Kidney capillary endothelial cell (primary cell): ENCODE measurements around the gene GRID1.

Source experiments
- DNase-seq: peaks from one replicate; pipeline ENCODE4 v3.0.0-alpha.2; 2018; ENCODE audit warnings: low spot score

Gene GRID1

GRCh38 chr10:86060386-86061277, 306.0 kb downstream of the GRID1 start:
- no peak for DNase-seq

GRCh38 chr10:86059892-86060291, 306.7 kb downstream of the GRID1 start:
- DNase-seq = no peak

- no peak for DNase-seq
These were observed 307.6 kb downstream of the GRID1 start for GRCh38 chr10:86058964-86059363.

DNA sequence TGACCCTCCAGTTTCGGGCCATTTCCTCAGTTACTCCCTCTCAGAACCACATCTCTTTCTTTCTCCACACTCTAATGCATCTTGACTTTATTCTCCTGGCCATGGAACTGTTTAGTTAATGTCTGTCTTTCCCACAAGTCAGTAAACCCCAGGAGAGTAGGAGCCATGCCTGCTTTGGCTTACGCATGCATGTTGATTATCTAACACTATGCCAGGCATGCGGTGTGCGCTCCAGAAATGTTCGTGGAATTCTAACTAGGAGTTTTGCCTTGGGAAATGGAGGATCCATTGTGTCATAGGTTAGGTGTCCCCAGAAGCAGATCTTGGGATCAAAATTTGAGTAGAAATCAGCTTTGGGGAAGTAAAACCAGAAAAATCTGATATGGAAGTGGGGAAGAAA, 308.9 kb downstream of the GRID1 start:
- no peak for DNase-seq

DNA sequence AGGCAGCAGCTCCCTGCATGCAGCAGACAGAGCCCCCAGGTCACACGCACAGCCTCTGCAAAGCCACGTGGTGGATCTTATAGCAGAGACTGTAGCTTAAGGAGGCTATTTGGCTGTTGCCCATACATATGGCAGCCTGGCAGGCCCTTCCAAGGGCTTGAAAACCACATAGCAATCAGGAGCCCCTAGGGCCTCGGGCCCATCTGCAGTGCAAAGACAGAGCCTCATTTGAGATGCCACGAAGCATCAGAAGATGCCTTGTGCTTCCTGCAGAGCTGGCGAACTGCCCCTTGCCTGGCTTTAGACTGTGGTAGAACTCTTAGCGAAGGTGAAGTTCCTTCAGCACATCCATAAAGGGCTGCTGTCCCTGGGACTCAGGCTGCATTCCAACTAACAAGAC, 309.9 kb downstream of the GRID1 start:
- no peak for DNase-seq

GRCh38 chr10:86055928-86056327, 310.7 kb downstream of the GRID1 start:
- DNase-seq = no peak

DNA sequence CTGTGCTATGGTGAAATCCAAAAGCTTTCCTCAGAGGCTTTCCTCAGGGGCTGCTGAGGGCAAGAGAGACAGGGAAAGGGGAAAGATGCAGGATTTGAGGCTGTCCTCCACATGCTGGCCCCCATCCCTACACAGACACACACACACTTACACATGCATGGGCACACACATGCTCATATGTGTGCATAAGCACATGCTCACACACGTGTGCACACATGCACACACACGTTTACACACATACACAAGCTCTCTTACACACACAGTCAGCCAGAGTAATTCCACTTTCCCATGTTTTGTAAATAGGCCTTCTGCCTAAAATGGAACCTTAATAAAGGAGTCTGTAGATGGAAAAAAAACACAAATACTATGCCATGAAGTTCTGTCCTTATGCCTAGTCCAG, 312.9 kb downstream of the GRID1 start:
- no peak for DNase-seq

DNA sequence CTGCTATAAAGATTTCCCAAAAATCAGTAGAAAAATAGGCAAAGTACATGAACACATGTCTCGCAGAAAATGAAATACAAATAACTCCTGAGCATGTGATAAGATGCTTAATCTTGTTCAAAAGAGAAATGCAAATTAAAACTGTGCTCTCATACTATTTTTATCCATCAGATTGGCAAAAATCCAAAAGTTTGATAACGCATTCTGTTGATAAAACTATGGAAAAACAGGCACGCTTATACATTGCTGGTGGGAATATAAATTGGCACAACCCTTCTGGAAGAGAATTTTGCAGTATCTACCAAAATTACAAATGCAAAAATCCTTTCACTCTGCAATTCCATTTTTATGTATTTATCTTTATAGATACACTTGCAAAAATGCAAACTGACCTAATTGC, 315.0 kb downstream of the GRID1 start:
- no peak for DNase-seq

- no peak for DNase-seq
These were observed 317.2 kb downstream of the GRID1 start for GRCh38 chr10:86049442-86049841.

- no peak for DNase-seq
These were observed 317.6 kb downstream of the GRID1 start for GRCh38 chr10:86048973-86049372.

- DNase-seq = no peak
These were observed 318.0 kb downstream of the GRID1 start for GRCh38 chr10:86048571-86048970.

DNA sequence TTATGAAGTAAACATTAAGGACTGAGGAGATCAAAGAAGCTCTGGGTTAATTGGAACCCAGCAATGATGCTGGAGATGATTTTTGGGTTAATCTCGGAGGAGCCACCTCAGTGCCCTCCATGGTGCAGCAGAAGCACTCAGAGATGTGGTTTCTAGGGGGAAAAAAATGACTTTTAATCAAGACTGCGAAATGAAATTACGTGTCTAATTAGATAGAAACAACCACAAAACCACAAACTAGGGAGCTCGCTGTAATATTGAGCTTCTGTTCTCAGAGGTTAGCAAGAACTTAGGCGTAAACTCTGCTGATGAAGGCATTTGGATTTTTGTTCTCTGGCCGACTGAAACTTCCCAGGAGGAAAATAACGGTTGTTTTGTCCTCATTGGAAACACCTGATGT, 319.0 kb downstream of the GRID1 start:
- no peak for DNase-seq

GRCh38 chr10:86046845-86047460, 319.6 kb downstream of the GRID1 start:
- DNase-seq = no peak

DNA sequence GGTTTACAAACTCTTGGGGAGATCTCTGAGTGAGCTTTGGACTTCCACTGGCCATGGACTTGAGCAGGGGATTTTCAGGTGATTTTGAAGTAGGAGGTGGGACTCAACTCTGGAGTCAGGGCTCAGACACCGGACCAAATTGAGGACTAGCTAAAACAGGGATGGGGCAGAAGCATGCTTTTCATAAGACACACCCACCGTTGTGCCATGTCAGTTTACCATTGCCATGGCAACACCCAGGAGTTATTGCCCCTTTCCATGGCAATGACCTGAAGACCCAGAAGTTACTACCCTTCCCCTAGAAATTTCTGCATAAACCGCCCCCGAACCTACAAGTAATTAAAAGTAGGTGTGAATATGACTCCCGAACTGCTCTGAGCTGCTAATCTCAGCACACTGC, 320.7 kb downstream of the GRID1 start:
- DNase-seq = no peak

DNA sequence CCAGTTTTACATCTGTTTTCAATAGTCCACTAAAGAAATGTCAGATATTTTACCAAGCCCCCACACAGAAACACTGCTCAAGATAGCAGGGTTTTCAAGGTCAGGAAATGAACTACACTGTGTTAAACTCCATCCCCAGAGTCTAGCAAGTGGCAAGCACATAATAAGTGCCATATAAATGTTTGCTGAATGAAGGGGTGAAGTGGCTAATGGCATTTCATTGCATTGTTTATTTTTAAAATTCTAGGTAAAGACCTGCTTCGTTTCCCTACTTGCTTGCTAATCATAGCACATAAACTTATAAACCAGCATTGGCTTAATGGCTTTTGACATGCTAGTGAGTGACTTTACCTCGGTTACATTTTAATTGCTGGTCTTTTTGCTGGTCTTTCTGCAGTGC, 322.6 kb downstream of the GRID1 start:
- DNase-seq = no peak

- no peak for DNase-seq
These were observed 323.4 kb downstream of the GRID1 start for GRCh38 chr10:86043236-86043635.

GRCh38 chr10:86042161-86042560, 324.4 kb downstream of the GRID1 start:
- DNase-seq = no peak

DNA sequence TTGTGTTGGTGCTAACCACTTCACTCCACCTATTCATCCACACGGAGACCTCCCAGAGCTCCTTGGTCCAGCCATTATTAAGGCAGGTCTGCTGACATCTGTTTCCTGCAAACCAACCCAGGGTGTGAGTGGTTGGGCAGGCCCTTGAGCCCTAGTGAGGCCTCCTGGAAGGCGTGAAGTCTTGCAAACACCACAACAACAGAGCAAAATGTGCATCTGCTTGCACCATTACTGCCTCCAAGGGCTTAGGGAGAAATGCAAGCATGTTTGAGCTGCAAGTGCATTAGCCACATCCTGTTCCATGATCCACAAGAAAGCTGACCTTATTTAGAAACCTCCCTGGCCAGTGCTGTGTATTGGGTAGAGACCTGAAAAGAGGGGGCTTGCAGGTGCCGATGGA, 325.5 kb downstream of the GRID1 start:
- no peak for DNase-seq

DNA sequence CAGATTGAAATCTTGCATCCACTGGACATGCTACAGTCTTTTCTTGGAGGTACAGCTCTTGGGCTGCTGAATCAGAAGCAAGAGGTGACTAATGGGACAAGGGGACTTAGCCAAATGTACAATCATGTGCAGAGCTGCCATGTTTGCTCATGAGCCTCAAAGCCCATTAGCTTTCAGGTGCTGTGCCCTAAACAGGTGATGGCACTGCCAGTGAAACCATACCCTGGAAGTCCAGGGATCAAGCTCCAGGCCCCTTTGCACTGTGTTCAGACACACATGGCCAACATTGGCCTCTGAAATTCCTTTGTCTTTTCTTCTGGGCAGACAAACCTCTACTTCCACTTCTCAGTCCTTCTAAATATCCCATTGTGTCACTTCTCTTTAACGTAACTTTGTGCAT, 328.2 kb downstream of the GRID1 start:
- DNase-seq = no peak

GRCh38 chr10:86037096-86037495, 329.5 kb downstream of the GRID1 start:
- no peak for DNase-seq

GRCh38 chr10:86036544-86036831, 330.1 kb downstream of the GRID1 start:
- DNase-seq = no peak

DNA sequence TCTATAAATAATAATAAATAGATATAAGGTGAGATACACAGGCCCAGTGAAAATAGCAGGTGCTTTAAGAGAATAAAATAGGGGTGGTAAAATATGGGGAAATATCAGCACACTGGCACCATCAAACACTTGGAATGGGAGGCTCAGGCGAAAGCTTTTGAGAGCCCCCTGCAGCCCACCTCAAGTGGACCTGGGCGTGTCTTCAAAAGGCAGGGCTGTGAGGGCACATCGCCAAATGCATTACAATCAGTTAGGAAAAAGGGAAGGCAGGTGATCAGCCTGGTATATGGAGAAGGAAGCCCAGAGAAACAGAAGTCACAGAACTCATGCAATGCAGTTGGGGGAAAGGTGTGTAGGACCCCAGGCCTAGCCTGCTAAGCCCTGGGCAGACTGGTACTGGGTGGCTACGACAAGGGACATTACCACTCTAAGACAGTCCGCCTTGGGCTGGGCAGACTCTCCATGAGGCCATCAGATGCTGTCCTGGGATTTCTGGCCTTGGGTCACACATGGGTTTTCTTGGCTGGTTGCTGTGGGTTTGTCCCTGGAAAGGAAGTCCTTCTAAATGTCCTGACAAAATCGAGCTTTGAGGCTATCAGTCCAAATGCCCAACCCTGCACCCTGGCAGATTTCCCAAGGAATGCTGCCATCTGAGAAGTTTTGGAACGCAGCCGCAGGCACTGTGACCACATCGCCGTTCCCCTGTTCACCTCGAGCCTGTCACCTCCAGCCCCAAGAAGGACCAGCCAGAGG, 330.6 kb downstream of the GRID1 start:
- no peak for DNase-seq

DNA sequence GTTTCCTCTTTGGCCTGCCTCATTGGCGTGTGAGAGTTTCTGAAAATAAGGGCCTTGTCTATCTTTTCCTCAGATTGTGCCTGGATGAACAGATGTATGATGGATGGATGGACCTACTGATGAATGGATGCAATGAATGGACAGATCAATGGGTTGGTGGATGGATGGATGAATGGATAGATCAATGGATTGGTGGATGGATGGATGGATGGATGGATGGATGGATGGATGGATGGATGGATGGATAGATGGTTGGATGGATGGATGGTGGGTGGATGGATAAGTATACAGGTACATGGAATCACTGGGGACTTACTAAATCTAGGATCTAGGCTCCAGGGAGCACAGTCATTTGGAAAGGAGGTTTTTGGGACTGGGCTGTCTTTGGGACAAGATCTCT, 331.9 kb downstream of the GRID1 start:
- DNase-seq = no peak
